ENCODE measurements around the gene BCO1.
A peak's percentile ranks its signal among the peaks of the same experiment; 100 is the strongest.

BCO1 gene

GRCh38 chr16:81232740-81233367, 5.6 kb upstream of the BCO1 start:
- DNase-seq (ENCODE audit: low read depth), result no peak

- DNase-seq (ENCODE audit: low read depth), result no peak
Observed at GRCh38 chr16:81237282-81237681, 1.2 kb upstream of the BCO1 start.

- no peak for DNase-seq (ENCODE audit: low read depth)
Observed at GRCh38 chr16:81237942-81238295, 570 bp upstream of the BCO1 start.

GRCh38 chr16:81239367-81240121, 1.1 kb downstream of the BCO1 start:
- DNase-seq (ENCODE audit: low read depth), result no peak

- no peak for DNase-seq (ENCODE audit: low read depth)
Observed at GRCh38 chr16:81241706-81242105, 3.2 kb downstream of the BCO1 start.

GRCh38 chr16:81242977-81243618, 4.6 kb downstream of the BCO1 start:
- DNase-seq (ENCODE audit: low read depth), result no peak

- DNase-seq (ENCODE audit: low read depth), result no peak
Observed at GRCh38 chr16:81243942-81244341, 5.5 kb downstream of the BCO1 start.

GRCh38 chr16:81251871-81252270, 13.4 kb downstream of the BCO1 start:
- DNase-seq (ENCODE audit: low read depth), result no peak

- no peak for DNase-seq (ENCODE audit: low read depth)
Observed at GRCh38 chr16:81253141-81253540, 14.7 kb downstream of the BCO1 start.

- no peak for DNase-seq (ENCODE audit: low read depth)
Observed at GRCh38 chr16:81254922-81255526, 16.5 kb downstream of the BCO1 start.

- DNase-seq (ENCODE audit: low read depth), result no peak
Observed at GRCh38 chr16:81259916-81260315, 21.4 kb downstream of the BCO1 start.

GRCh38 chr16:81261049-81261648, 22.7 kb downstream of the BCO1 start:
- no peak for DNase-seq (ENCODE audit: low read depth)

- no peak for DNase-seq (ENCODE audit: low read depth)
Observed at GRCh38 chr16:81263470-81264220, 25.2 kb downstream of the BCO1 start.

GRCh38 chr16:81264386-81264785, 25.9 kb downstream of the BCO1 start:
- DNase-seq (ENCODE audit: low read depth), result no peak

GRCh38 chr16:81265052-81265451, 26.6 kb downstream of the BCO1 start:
- no peak for DNase-seq (ENCODE audit: low read depth)

GRCh38 chr16:81265658-81266451, 27.4 kb downstream of the BCO1 start:
- peak; percentile 40 for DNase-seq (ENCODE audit: low read depth)

GRCh38 chr16:81266680-81267095, 28.2 kb downstream of the BCO1 start:
- no peak for DNase-seq (ENCODE audit: low read depth)

GRCh38 chr16:81268509-81268908, 30.0 kb downstream of the BCO1 start:
- no peak for DNase-seq (ENCODE audit: low read depth)

GRCh38 chr16:81273223-81273950, 34.9 kb downstream of the BCO1 start:
- no peak for DNase-seq (ENCODE audit: low read depth)

GRCh38 chr16:81275064-81275532, 36.6 kb downstream of the BCO1 start:
- DNase-seq (ENCODE audit: low read depth), result no peak
